HG03045 (cell line): ENCODE results near the gene XCL1.
"Not testable (repeated sequence)": the region's sequence is repeated elsewhere in the genome, so short reads cannot be mapped to it uniquely, and the experiment has no call there.

Experiments
- ATAC-seq: cut with Tn5 transposase; IDR thresholded peaks from one replicate; pipeline ENCODE4 v1.9.1; 2021; ENCODE audit warnings: mild to moderate bottlenecking, moderate library complexity; ENCODE audit not compliant: unreplicated experiment

The XCL1 gene

GRCh38 chr1:168576245-168576688, at the start of gene XCL1:
XCL1 (plus strand) TSS chr1:168576605; CDS start chr1:168576638, 33 bp downstream.
- ATAC-seq, result not testable (repeated sequence)

DNA sequence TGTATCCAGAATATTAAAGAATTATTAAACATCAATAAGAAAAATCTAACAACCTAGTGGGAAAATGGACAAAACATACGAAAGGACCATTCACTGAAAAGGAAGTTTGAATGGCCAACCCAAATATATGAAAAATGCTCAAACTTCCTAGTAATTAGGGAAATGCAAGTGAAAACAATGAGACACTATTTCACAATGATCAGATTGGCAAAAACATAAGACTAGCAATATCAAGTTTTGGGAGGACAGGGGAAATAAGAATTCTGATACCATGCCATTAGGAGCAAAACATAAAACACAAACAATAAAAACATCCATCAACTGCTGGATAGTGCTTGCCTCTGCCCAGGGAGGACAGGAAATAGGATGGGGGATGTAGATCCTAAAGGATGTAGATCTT, 46.9 kb upstream of the XCL1 start:
- ATAC-seq, result no peak

DNA sequence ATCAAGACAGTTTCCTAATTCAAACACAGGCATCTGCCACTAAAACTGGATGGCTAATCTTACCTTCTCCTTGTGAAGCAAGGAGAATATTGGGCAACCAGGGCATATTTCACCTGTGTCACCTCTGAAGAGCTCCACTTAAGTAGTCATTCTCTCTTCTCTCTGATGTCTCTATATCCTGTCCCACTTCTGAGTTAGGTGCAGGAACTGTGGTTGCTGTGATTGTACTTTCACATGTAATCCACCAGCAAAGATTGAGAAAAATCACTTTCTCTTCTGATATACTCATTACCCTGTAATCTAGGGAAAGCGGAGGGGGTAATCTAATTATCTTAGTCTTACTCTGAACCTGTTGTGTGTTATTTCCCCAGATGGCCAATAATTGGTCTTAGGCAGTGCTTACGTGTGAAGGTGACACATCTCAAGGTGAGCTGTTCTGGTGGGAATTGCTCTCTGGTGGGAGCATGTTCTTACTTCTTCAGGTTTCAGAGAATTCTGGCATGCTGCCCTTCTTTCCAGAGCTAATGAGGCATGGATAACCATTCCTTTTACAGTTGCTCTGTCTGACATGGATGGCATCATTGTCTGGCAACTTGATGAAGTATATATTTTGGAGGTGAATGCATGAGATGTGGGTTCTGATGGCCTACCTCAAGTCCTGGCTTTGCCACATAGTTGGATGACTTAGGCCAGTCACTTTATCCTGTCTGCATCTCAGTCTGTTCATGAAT, 44.6 kb upstream of the XCL1 start:
- ATAC-seq, result no peak

DNA sequence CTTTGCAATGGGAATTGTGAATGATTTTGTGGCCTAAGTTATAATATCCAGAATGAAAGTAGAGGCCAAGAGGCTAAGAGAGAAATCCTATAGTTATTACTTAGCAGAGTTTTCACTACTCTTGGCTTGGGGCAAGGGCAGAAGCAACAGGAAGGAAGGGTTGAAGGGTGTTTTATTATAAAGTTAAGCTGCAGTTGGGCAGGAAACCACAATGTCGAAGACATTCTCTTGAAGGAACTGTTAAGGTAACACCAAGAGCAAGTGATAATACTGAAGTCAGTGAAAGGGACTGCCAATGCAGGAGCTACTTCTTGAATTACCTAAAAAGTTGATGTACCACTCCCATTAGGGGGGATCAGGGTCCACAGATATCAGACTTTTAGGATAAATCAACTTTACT, 40.9 kb upstream of the XCL1 start:
- no peak for ATAC-seq

DNA sequence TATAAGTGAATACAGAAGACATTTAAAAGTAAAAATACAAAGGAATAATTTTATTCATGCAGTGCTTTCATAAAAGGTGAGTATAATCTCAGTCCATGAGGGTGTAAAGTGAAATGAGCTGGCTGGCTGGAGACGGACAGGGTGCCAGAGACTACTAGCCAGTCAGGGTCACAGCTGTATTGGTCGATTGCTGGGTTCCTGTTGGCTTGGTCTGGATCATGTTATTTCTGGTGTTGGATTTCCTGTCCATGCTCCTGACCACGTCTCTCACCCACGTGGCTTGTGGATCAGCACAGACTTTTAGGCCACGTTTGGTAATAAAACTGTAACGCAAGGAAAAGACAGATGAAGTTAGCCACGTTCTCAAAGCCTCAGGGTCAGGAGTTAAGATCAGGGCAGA, 35.6 kb upstream of the XCL1 start:
- ATAC-seq, result not testable (repeated sequence)

DNA sequence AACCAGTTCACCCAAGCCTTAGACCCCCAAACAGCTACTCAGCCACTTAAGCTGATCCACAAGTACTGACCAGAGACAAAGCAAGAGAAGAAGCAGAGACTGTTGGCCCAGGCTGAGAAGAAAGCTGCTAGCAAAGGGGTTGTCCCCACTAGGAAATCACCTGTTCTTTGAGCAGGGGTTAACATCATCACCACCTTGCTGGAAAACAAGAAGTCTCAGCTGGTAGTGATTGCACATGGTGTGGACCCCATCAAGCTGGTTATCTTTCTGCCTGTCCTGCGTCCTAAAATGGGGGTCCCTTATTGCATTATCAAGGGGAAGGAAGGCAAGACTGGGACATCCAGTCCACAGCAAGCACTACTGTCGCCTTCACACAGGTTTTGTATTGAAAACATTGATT, 33.4 kb upstream of the XCL1 start:
- not testable (repeated sequence) for ATAC-seq

DNA sequence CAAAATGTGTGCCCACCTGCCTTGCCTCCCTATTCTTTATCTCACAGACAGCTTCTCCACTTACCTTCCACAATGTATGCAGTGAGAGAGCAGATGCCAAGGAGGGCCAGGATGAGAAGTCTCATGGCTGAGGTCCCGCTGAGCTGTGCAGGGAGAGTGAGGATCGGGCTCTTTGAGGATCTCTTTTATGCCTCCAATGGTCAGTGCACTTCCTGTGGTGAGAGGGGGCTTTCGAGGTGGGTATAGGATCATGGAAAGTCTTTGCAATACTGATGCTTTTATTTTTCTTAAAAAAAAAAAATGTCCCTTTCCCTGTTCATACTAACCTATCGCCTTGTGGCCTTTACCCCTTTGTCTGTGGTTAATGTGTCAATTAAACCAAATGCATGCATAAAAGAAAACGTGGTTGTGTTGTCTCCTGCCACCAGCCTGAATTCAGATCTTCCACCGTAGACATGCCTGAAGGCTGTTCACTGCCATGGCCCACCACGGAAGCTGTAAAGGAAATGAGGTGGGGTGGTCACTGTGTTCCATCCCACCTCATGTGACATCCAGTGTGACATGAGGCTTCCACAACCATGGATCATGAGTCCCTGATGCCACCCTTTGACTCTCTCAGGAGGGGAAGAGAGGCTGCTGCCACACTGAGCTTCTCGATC, 32.4 kb upstream of the XCL1 start, which contains the start of gene XCL2:
XCL2 (minus strand) TSS at position 158 of the 659 bp plus-strand sequence; CDS start at position 125, 33 bp downstream.
- not testable (repeated sequence) for ATAC-seq

- not testable (repeated sequence) for ATAC-seq
These were observed 30.5 kb upstream of the XCL1 start for GRCh38 chr1:168545678-168546552.

DNA sequence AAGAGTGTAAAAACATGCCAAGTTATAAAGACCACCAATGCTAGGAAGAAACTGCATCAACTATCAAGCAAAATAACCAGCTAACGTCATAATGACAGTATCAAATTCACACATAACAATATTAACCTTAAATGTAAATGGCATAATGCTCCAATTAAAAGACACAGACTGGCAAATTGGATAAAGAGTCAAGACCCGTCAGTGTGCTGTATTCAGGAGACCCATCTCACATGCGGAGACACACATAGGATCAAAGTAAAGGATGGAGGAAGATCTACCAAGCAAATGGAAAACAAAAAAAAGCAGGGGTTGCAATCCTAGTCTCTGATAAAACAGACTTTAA, 29.9 kb upstream of the XCL1 start:
- ATAC-seq, result not testable (repeated sequence)

DNA sequence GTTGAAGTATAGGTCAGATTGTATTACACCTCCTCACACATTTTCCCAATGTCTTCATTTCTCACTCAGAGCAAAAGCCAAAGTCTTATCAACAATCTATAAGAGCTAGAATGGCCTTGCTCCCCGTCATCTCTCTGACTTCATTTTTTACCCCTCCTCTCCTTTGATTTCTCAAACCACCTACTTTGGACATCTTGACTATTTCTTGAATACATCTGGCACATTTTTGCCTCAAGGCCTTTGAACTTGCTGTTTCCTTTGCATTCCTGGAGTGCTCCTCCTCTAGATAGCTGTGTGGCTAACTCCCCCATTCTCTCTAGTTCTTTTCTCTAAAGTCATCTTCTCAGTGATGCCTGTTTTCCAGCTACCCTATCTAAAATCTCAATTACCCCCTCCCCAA, 25.4 kb upstream of the XCL1 start:
- no peak for ATAC-seq

DNA sequence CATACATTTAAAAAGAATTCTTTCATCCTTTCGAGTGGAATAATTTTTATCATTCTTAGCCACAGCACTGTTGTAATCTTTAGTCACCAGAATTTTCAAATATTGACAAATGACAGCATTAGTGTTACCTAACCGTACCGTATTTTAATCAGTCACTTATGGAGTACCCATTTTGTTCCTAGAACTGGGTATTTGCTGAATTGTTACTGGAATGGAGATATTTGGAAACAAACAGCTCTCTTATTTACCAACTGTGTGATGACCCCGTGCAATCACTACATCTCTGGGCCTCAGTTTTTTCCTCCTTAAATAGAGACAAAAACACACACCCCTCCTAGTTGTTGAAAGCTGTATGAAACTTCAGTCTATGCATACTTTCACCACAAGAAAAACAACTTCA, 24.7 kb upstream of the XCL1 start:
- ATAC-seq, result no peak

DNA sequence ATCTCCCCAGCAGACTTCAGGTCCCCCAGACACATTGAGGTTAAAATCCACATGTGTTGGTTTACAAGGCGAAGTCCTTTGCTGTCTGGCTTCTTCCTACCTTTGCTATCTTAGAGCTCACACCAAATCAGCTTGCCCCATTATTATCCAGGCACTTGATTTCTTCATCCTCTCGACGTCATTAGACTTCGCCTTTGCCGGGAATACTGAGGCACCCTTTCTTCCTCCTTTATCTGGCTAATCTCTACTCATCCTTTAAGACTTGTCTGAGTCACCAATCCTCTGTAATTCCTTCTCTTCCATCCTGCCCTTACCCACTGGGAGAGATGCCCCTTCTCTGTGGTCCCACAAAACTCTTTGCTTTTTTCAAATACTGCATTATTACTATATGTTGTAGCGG, 23.4 kb upstream of the XCL1 start:
- no peak for ATAC-seq

GRCh38 chr1:168553680-168554553, 22.5 kb upstream of the XCL1 start:
- ATAC-seq, result peak; percentile 43

GRCh38 chr1:168554603-168555483, 21.6 kb upstream of the XCL1 start:
- no peak for ATAC-seq

- ATAC-seq, result no peak
These were observed 20.8 kb upstream of the XCL1 start for GRCh38 chr1:168555508-168556046.

DNA sequence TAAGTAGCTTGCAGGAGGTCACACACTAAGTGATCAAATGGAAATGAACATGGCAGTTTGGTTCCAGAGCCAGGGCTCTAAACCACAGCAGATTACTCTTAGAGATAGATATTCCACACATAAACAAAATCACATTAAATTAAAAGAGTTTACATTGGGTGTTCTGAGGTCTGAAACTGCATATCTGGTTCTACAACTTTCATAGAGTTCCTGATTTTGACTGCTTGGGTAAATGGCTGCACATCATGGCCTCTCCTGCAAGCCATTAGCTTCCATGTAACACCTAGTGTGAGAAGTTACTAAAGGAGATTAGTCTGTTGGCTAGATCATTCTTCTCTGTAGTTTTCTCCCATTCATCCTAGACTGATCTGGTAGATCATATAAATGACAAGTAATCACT, 19.8 kb upstream of the XCL1 start:
- ATAC-seq, result no peak

GRCh38 chr1:168560370-168560769, 16.0 kb upstream of the XCL1 start:
- ATAC-seq, result no peak

DNA sequence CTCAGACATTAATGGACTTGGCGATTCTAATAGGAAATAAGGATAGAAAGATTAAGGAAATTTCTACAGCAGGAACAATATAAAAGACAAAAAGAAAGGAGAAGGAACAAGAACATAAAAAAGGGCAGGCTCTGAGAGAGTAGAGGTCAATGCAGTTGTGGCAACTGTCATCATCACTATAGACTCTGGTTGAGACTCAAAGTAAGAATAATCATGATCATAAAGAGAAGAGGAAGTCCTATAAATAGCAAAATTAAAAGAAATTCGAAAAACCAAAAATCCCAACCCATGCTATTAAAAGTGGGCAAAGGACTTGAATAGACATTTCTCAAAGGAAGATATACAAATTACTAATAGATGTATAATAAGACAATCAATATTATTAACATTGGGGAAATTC, 14.4 kb upstream of the XCL1 start:
- ATAC-seq, result no peak

- no peak for ATAC-seq
These were observed 10.6 kb upstream of the XCL1 start for GRCh38 chr1:168565825-168566224.
